HG02571 (cell line): ENCODE data around the gene VAMP1.

Source experiments
- ATAC-seq: cut with Tn5 transposase; IDR thresholded peaks from one replicate; pipeline ENCODE4 v1.9.1; 2021; ENCODE audit warnings: mild to moderate bottlenecking, moderate library complexity; ENCODE audit not compliant: unreplicated experiment

Gene VAMP1

DNA sequence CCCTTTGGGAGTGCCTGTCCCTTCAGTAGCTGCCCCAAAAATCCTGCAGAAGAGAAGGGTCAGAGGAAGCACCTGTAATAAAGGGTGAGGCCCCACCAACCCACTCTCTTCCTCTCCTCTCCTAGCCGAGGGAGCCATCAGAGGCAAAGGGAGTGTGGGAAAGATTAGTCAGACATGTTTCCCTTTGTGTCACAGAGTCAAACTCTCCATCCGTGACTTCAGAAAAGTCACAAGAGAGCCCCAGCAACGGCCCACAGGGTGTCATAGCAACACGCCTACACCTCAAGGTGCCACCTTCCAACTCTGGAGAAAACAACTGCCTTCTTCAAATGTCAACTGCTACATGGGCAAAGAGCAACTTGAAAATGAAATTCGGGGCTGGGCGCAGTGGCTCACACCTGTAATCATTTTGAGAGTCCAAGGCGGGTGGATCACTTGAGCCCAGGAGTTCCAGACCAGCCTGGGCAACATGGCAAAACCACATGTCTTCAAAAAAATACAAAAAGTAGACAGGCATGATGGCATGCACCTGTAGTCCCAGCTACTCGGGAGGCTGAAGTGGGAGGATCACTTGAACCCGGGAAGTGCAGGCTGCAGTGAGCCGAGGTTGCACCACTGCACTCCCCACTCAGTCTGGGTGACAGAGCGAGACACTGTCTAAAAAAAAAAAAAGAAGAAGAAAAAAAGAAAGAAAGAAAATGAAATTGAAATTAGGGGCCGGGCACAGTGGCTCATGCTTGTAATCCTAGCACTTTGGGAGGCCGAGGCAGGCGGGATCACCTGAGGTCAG is 43.4 kb downstream of the VAMP1 start:
- ATAC-seq: peak; percentile 58

DNA sequence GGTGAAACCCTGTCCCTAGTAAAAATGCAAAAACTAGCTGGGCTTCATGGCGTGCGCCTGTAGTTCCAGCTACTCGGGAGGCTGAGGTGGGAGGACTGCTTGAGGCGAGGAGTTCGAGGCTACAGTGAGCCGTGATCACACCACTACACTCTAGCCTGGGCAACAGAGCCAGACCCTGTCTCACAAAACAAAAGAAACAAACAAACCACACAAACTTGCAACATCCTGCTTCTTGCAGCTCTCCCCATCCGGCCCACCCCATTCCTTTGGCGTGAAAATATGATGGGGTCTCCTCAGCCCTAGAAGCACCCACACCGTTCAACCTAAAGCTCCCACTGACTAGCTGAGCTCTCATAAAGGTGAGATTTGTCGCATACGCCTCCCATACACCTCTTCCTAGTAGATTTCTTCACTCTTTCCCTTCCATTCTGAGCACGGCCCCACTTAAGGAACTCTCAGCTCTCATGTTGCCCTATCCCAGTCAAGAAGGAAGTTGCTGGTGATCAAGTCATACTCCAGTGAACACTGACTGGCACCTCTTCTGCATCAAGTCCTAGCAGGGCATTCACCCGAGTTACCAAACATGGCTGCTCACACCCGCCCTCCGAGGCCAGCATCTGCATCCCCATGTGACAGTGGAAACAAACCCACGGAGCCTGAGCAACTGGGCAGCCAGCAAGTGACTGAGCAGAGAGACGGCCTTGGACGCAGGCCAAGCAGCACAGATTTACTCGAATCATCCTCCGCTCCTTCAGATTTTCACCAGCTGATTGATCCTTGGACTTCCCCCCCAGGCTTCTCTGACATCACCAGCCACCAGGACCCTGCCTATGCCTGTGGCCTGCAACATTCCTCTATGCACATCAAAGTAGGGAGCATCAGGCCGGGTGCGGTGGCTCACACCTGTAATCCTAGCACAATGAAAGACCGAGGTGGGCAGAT is 44.6 kb downstream of the VAMP1 start:
- ATAC-seq: no peak

GRCh38 chr12:6424866-6425265 is 45.6 kb downstream of the VAMP1 start:
- ATAC-seq: no peak

DNA sequence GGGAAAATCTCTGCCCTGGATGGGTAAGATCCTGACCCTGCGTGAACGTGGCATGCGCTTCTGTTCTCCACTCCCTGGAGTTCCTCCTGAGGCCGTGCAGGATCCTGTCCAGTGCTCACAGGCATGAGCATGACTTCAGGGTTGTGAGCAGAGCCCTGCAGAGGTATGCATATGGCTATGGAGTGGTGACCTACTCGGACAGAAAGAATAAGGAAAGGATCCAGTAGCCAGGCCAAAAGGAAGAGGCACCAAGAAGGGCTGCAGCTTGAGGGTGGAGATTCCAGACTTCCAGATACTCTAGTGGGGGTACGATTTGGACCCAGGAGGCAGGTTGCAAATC is 46.5 kb downstream of the VAMP1 start:
- no peak for ATAC-seq

DNA sequence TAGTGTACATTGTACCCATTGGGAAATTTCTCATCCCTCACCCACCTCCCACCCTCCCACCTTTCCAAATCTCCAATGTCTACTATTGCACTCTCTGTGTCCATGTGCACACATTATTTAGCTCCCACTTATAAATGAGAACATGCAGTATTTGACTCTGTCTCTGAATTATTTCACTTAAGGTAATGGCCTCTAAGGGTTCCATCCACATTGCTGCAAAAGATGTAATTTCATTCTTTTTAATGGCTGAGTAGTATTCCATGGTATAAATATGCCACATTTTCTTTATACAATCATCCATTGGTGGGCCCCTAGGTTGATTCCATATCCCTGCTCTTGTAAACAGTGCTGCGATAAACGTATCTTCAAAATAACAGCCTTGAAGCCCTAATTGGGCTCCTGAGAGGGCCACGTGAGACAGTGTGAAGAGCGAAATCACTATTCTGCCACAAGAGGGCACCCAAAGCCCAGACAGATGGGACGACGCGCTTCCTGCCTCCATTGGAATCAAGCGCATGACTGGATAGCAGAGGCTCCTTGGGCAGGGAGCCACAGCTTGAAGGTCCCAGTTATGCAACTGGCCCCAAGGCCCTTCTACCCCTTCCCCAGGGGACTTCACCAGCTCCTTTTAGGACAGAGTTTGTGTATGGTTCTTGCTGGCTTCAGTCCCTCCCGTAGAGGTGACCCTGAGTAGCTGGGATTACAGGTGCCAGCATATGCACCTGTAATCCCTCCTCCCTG is 47.0 kb downstream of the VAMP1 start:
- no peak for ATAC-seq

GRCh38 chr12:6420364-6420763 is 50.1 kb downstream of the VAMP1 start:
- ATAC-seq: no peak

DNA sequence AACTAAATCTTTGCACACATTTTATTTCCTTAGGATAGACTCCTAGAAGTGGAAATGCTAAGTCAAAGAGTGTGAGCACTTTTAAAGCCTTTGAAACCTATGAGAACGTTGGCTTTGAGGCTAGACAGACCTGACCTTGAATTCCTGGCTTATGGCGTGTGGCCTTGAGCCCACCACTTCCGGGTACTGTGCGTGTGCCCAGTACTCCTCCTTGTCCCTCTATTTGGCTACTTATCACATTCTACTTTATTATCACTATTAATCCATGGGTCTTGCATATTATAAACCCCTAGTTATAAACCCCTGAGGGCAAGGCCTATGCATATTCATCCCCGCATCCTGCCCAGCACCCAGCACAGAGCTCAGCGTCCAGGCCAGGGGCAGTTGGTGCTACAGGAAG is 51.7 kb downstream of the VAMP1 start:
- no peak for ATAC-seq

DNA sequence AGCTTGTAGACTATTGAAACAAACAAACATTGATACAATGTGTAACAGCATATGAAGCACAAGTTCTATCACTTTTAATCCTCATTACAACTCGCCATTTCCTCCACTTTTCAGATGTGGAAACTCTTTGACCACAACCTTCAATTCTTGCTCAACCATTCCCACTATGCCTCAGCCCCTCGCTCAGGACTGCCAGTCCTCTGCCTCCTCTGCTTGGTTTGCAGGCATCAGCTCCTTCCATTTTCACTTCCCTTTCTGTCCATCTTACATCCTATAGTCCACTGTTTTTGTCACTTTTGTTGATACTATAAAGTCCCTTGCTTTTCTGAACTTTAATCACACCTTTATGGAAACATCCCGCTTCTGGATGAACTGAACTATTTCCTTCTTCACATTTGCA is 53.9 kb downstream of the VAMP1 start:
- ATAC-seq: no peak
